M059J (cell line): Measurements from ENCODE around the gene DPP6. TPM values are rescaled to one million over a fixed set of nuclear protein-coding genes. Genes with fewer than 3 reads are reported as not detected.

Experiments used
- DNase-seq: peaks from one replicate; pipeline ENCODE4 v3.0.0-alpha.2; 2012; ENCODE audit warnings: low read depth
- total RNA-seq: library from RNA; depleted of rRNA; stranded (reverse); fragments of >200 nt; shearing (Covaris generic); gene quantifications from 2 replicates; pipeline ENCODE4 v1.2.3, GENCODE V29; 2014

The DPP6 gene
- total RNA-seq, 1 experiment from 2014 or later: not detected

DNA sequence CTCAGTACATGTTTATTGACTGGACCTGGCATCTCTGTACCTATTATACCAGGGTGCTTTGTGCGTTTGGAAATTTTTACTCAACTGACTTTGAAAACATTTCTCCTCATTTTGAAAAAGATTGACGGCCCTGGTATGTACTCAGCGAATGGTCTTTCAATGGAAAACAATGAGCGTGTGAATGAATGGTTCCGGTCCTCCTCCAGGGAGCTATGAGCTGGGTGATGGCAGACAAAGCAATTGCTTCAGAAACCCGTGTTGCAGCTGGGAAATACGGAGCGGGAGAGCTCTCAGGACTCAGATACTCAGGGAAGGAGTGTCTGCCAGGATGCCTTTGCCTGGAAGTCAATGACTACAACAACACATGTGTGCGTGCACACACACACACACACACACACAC is 824.8 kb downstream of the DPP6 start:
- DNase-seq: no peak

DNA sequence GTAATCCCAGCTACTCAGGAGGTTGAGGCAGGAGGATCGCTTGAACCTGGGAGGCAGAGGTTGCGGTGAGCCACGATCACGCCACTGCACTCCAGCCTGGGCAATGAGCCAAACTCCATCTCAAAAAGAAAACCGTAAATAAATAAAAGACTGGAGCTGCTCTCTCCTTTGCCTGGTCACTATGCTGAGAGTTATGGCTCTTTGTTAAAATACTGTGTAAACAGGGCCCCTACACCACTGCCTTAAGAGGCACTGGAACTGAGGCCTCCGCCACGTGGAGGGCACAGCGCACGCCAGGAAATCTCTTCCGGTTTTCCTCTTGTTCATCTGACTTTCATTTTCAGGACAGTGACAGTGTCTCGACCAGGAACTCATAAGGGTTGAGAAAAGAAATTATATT is 827.4 kb downstream of the DPP6 start:
- DNase-seq: no peak

DNA sequence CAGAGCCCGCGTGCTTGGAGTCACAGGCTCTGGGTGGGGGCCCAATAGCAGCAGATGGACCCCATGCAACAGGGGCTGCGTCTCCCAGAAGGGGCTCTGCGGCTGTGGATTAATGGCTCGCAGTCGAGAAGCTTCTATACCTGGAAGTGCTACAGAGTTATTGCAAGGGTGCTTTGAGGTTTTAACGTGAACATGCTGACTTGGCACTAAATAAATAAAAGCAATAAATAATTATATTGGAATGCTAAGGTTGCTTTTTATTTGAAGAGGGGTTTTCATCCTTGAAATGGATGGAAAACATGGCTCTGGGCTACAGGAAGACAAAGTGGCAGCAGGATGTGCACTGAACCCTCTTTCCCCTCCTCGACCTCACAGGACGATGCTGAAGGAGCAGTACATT is 828.3 kb downstream of the DPP6 start:
- no peak for DNase-seq

DNA sequence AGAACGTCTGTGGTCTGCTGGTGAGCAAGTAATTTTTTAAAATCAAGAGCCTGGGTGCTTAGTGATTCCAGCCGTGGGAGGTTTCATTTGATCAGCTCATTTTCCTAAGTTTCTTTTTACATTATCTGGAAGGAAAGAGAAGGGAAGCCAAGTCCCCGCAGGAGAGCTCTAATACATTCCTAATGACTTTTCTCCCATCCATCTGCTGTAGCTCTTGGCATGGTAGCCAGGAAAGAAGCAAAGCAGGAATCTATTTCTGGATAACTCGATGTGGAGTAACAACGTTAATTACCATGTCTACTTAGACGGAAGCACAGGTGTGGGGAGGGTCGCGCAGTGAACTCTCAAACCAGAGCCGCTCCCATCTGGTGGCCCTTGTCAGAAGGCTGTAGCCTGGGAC is 828.8 kb downstream of the DPP6 start:
- DNase-seq: no peak

DNA sequence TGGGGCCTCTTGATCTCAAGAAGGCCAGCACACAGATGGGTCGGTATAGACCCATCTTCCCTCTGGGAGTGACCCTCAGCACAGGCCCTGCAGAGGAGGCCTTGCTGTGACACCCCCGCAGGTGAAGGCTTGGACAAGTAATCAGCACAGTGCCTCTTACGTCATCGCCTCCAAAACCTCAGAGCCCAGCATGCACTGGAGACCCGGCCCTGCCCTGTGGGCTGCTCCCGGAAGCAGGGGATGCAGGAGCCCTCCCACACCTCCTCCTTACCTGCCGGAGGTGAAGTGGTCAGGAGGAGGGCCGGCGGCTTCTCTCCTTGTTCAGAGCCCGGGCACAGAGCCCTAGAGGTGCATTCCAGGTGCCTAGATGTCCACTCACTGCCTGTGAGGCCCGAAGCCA is 829.3 kb downstream of the DPP6 start:
- DNase-seq: no peak

DNA sequence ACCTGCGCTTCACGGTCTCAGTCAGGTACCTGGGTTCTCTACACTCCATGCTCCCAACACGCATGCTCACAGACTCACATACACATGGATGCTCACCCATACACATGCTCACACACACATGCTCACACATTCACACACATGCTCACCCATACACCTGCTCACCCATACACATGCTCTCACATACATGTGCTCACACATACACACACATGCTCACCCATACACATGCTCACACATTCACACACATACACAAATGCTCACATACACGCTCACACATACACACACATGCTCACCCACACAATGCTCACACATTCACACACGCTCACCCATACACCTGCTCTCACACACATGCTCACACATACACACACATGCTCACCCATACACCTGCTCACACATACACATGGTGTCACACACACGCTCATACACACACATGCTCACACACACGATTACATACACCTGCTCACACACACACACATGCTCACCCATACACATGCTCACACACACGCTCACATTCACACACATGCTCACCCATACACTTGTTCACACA is 830.8 kb downstream of the DPP6 start:
- no peak for DNase-seq

DNA sequence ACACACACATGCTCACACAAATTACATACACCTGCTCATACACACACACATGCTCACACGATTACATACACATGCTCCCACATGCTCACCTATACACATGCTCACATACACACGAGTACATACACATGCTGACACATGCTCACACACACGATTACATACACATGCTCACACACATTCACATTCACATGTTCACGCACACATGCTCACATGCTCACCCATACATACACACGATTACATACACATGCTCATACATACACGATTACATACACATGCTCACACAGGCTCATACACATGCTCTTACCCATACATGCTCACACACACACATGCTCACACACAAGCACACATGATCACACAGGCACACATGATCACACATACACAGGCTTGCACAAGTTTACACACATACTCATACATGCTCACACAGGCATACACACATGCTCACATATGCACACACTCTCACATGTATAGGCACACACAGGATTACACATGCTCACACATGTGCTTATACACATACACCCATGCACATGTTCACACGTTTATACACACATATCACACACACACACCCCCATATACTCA is 832.2 kb downstream of the DPP6 start:
- no peak for DNase-seq

DNA sequence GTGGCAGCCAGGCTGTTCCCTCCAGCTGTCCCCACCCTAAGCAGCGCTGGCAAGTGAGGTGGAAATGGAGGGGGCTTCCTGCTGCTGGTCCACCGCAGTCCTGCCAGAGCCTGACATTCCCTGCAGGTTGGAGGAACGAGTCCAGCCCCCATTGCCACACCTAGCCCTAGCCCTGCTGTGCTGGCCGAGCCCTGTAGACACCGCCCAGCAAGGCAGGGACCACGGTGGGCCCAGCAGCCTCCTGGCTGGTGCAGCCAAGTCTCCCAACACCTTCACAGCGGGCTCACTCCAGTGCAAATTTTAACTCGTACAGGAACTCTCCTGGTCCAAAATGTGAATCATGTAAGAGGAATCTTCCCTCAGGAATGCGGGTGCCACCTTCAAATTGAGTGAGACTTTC is 834.4 kb downstream of the DPP6 start:
- peak; percentile 4 for DNase-seq

DNA sequence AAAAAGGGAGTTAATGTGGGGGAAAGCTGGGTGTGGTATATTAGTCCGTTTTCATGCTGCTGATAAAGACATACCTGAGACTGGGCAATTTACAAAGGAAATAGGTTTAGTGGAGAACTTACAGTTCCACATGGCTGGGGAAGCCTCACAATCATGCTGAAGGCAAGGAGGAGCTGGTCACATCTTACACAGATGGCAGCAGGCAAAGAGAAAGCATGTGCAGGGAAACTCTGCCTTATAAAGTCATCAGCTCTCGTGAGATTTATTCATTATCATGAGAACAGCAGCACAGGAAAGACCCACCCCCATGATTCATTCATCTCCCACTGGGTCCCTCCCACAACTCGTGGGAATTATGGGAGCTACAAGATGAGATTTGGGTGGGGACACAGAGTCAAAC is 836.5 kb downstream of the DPP6 start:
- DNase-seq: no peak

DNA sequence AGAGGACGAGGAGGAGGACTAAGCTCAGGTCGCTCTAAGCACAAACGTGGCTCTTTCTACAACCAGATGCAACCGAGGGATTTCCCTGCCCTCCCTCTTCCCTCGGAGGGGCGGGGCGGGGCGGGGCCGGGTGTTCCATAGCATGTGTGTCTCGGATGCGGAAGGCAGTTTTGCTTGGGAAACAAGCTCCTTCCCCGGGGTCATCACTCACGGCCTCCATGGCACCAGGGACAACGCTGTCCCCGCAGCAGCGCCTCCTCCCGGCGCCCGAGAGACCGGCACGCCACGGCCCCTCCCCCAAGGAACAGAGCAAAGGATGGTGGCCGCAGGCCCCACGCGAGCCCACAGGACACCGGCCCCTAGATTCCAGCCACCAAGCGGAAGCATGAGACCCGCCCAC is 840.3 kb downstream of the DPP6 start:
- DNase-seq: no peak

DNA sequence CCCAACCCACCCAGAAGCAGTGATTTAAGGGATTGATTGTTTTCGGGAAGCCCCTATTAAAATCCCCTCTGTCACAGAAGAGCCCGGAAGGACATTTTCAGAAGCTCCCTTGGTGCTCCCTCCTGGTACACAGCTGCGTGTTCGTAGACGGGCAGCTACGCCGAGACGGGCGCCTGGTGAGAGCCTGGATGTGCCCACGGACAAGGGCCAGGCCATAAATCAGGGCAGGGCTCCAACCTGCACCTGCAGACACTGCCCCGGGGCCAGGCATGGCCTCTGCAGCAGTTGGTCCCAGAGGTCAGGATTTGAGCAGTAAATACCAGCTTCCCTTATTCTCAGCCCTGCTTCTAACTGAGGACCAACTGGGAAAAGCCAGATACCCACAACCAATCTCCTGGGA is 843.9 kb downstream of the DPP6 start:
- no peak for DNase-seq

DNA sequence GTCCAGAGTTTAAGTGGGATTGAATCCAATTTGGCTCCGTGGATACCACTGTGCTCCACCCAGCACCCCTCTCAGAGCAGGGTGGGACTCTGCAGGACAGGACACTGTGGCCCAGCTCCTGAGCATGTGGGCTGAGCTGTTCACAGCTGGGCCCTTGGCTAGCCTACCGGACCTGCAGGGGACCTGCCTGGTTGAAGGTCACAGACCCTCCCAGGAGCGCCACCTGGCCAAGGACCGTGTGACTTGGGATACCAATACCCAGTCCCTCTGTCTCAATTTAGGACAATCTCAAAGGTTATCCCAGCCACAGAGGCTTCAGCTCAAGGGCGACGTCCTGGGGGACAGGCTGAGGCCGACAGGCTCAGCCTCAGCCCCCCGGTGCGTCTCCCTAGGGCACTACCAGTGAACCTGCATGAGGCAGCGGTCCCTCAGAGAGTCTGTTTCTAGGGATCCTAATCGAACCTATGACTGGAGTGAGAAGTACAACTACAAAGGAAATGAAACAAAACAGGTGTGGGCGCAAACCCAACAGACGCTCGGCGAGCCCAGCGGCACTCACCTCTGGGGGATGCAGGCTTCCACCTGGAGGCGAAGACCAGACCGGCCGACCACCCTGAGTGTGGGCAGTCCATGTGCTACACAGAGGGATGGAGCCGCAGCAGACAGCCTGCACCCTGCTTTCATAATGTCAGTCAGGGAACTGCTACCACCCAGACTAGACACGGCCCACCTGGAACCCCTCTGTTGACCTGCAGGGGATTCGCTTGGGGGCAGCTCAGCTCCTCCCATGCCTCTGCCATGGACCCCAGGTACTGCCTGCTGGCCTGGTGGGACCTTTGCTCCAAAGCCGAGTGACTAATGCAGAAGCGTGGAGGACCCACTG is 847.0 kb downstream of the DPP6 start:
- DNase-seq: no peak

DNA sequence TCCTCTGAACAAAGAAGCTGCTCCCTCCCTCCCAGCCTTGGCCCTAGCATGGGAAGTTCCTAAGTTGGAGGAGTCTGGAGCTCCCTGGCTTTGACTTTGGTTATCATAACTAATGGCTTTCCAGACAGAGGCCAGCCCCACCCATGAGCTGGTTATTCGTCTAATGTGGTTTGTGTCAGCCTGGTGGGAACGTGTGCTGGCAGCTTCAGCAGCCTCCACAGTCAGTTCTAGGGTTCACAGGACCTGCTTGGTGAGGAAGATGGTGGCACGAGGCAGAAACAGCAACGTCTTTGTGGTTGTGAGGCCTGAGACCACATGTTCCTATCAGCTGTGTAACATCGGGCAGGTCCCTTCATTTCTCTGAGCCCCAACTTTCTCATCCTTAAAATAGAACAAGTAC is 847.7 kb downstream of the DPP6 start:
- no peak for DNase-seq

DNA sequence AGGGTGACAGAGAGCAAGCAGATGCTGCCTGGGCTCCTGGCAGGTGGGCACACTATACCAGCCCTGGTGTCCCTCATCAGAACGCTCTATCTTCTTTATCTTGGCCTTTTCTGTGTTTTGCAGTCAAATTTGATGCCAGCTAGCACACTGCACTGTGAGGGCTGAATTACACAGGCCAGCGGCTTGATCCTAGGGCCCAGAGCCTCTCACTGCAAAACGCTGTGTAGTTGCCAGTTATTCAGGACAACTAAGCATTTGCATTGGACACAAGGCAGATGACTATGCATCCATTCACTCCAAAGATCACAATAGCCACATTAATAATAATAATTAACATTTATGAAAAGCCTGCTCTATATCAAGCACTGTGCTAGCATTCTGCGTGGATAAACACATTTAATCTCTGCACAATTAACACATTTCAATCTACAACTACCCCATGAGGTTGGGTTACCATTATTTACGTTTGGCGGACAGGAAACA is 850.4 kb downstream of the DPP6 start:
- DNase-seq: no peak

DNA sequence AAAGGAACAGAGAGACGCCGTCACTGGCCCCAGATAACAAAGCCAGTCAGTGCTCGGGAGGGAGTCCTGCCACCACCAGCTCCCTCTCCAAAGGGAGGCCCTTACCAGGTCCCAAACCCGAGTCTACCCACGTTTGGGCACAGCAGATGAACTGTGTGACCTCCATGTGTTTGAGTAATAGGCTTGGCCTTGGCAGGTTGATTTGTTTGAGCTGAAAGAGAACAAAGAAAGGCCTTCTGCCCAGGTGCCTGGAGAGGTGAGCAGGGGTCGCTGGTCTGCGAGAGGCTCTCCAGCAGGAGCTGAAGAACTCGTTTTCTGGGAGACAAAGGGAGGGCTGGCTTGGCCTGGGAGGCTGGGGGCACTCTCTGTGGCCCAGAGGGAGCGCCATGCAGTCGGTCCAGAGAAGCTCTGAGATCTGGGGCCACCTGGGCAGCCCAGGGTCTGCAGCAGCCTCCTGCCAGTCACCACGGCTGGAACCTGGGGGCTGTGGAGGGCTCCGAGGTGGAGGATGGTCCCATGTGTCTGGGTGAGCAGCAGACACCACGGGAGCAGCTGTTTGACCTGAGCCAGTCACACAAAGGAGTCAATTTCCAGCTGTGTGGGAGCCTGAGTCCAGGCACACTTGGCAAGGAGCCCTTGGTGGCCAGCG is 851.0 kb downstream of the DPP6 start:
- DNase-seq: no peak

DNA sequence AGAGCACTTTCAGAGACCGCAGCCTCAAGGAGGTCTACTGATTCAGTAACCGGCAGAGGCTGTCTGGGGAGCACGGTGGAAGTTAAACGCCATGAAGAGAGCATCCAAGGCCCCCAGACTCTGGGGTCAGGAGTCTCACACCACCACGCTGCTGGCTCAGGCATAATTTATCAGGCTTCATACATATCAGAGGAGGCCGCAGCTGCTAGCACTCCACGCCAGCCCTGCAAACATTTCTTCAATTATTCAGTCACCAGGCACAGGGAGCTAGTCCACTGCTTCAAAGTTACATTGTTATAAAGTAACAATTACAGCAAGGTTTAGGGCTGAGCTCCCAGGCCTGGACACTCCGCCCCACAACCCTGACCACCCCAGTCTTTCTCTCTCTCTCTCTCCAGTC is 852.9 kb downstream of the DPP6 start:
- DNase-seq: no peak

DNA sequence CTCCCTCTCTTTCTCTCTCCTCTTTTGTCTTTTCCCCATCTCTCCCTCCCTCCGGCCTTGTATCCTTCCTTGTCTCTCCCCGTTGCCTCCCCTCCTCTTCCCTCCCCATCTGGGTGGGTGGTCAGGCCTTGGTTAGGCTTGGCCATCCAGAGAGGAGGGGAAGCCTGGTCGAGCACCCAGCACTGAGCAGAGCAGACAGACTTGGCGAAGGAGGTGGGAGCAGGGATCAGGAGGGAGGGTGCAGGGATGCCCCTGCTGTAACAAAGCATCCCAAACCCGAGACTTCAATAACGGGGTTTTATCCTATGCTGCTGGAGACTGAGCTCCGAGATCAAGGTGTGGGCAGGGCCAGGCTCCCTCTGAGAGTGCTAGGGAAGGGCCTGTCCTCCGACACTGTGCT is 853.4 kb downstream of the DPP6 start:
- no peak for DNase-seq

DNA sequence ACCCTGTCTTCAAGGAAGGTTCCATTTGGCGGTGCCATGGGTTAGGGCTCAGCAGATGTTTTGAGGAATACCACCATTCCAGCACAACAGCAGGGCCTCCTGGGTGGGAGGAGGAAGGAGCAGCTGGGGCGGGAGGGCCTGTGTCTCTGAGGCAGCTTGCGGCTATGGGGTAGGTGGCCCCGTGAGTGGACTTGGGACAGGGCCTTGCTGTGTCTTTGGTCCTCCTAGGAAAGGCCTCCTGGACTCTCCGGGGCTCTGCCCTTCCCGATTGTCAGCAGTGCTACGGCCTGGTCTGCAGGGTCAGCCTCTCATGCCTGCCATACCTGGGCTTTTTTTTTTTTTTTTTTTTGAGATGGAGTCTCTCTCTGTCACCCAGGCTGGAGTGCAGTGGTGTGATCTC is 854.0 kb downstream of the DPP6 start:
- no peak for DNase-seq

DNA sequence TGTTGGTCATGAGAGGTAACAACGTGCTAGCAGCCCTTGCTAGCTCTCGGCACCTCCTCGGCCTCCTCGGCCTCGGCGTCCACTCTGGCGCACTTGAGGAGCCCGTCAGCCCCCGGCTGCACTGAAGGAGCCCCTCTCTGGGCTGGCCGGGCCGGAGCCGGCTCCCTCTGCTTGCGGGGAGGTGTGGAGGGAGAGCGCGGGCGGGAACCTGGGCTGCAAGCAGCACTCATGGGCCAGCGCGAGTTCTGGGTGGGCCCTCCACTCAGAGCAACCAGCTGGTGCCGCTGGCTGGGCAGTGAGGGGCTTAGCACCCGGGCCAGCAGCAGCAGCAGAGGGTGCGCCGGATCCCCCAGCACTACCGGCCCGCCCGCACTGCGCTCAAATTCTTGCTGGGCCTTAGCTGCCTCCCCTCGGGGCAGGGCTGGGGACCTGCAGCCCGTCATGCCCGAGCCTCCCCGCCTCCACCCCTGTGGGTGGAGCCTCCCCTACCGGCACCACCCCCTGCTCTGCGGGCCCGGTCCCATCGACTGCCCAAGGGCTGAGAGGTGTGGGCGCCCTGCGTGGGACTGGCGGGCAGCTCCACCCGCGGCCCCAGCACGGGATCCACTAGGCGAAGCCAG is 854.6 kb downstream of the DPP6 start:
- no peak for DNase-seq

DNA sequence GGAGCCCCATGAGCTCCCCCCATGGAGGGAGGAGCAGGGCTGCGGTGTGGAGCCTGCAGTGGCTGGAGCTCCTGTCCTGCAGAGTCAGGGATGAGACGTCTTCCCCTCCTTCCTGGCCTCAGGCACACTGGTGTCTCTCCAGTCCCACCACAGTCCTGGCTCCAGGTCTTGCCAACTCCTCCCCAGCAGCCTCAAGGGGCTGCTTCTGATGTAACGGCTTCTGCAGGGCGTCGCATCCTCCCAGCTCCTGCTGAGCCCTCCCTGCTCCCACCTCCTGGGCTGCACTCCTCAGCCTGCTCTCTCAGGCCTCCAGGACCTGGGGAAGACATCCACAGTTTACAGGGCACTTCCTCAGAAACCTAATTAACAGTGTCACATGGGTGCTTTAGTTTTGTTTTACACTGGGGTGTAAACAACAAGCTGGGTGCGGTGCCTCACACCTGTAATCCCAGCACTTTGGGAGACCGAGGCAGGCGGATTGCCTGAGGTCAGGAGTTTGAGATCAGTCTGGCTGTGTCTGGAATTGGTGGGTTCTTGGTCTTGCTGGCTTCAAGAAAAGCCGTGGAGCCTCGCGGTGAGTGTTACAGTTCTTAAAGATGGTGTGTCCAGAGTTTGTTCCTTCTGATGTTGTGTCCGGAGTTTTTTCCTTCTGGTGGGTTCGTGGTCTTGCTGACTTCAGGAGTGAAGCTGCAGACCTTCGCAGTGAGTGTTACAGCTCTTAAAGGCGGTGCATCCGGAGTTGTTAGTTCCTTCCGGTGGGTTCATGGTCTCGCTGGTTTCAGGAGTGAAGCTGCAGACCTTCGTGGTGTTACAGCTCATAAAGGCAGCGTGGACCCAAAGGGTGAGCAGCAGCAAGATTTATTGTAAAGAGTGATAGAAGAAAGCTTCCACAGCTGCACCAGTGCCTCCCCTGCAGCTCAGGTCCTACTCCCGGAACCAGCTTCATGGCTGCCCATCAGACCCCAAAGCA is 855.7 kb downstream of the DPP6 start:
- no peak for DNase-seq
